ENCODE data around the gene SLC8B1. TPM values are rescaled to one million over a fixed set of nuclear protein-coding genes. Genes with fewer than 3 reads are reported as not detected.

Gene SLC8B1
- total RNA-seq, 2 donors from 2014 or later = 23.1 to 94.7 TPM

- H3K4me3 ChIP-seq = no peak overlapping the region
- DNase-seq (ENCODE audit: low spot score) = no peak
- 87% methylated on average over 10 of the region's 10 CpGs for WGBS
- no peaks in the 10 kb centered on the region for H3K27me3 ChIP-seq (replicated peaks; ENCODE audit: insufficient read depth)
- no peak overlapping the region for H3K27ac ChIP-seq
- H3K4me1 ChIP-seq (replicated peaks) = no peaks in the 10 kb centered on the region
- H3K9me3 ChIP-seq = no peaks in the 10 kb centered on the region
- no peak for TF ChIP-seq CTCF (IDR thresholded peaks at IDR 0.05)
- TF ChIP-seq POLR2A (IDR thresholded peaks at IDR 0.05) = no peak
- no peak for TF ChIP-seq POLR2AphosphoS5 (IDR thresholded peaks at IDR 0.05)
- H3K36me3 ChIP-seq = peaks cover 4 to 9% of the 10 kb centered on the region in 2 donors
- intact Hi-C loops (cut with DNase I) = no loop called here
Observed at GRCh38 chr12:113276946-113277500, 57.9 kb downstream of the SLC8B1 start.

- Histone ChIP-seq H3K4me3 (no peak overlapping the region), H3K36me3 (peaks cover 4 to 9% of the 10 kb centered on the region in 2 donors), H3K9me3 (no peaks in the 10 kb centered on the region), H3K27ac (no peak overlapping the region), H3K27me3 (replicated peaks; ENCODE audit: insufficient read depth) (no peaks in the 10 kb centered on the region), H3K4me1 (replicated peaks) (no peaks in the 10 kb centered on the region)
- no peak for DNase-seq (ENCODE audit: low spot score)
- intact Hi-C loops (cut with DNase I) = no loop called here
- 78% methylated on average over 8 of the region's 8 CpGs for WGBS
- TF ChIP-seq POLR2A (IDR thresholded peaks at IDR 0.05) (no peak), POLR2AphosphoS5 (IDR thresholded peaks at IDR 0.05) (no peak), CTCF (IDR thresholded peaks at IDR 0.05) (no peak)
Observed at GRCh38 chr12:113276306-113276705, 58.6 kb downstream of the SLC8B1 start.

- intact Hi-C loops (cut with DNase I) = no loop called here
- Histone ChIP-seq H3K36me3 (peaks cover 4 to 9% of the 10 kb centered on the region in 2 donors), H3K9me3 (no peaks in the 10 kb centered on the region), H3K27me3 (replicated peaks; ENCODE audit: insufficient read depth) (no peaks in the 10 kb centered on the region), H3K4me1 (replicated peaks) (no peaks in the 10 kb centered on the region), H3K4me3 (no peak overlapping the region), H3K27ac (no peak overlapping the region)
- TF ChIP-seq POLR2AphosphoS5 (IDR thresholded peaks at IDR 0.05) = no peak
- no peak for TF ChIP-seq CTCF (IDR thresholded peaks at IDR 0.05)
- TF ChIP-seq POLR2A (IDR thresholded peaks at IDR 0.05) = no peak
- WGBS = 93% methylated on average over 8 of the region's 8 CpGs
- no peak for DNase-seq (ENCODE audit: low spot score)
Observed at GRCh38 chr12:113274848-113275247, 60.1 kb downstream of the SLC8B1 start.

GRCh38 chr12:113273053-113273725 lies 61.7 kb downstream of the SLC8B1 start:
- H3K36me3 ChIP-seq = peaks cover 4 to 9% of the 10 kb centered on the region in 2 donors
- H3K4me3 ChIP-seq = no peak overlapping the region
- H3K4me1 ChIP-seq (replicated peaks) = no peaks in the 10 kb centered on the region
- intact Hi-C loops (cut with DNase I) = no loop called here
- H3K9me3 ChIP-seq = no peaks in the 10 kb centered on the region
- no peak overlapping the region for H3K27ac ChIP-seq
- H3K27me3 ChIP-seq (replicated peaks; ENCODE audit: insufficient read depth) = no peaks in the 10 kb centered on the region
- DNase-seq (ENCODE audit: low spot score) = no peak
- TF ChIP-seq POLR2AphosphoS5 (IDR thresholded peaks at IDR 0.05) (no peak), CTCF (IDR thresholded peaks at IDR 0.05) (no peak), POLR2A (IDR thresholded peaks at IDR 0.05) (no peak)
- 88% methylated on average over 13 of the region's 13 CpGs for WGBS
